ENCODE results near the gene GRWD1. TPM values are rescaled to one million over a fixed set of nuclear protein-coding genes. Genes with fewer than 3 reads are reported as not detected.
A peak's percentile ranks its signal among the peaks of the same experiment; 100 is the strongest.

The GRWD1 gene
- total and polyA plus RNA-seq, 2 of the 13 experiments (the other 11 are each of a cell fraction or from before 2014, with no cell fraction given): 10.8 to 46.6 TPM

DNA sequence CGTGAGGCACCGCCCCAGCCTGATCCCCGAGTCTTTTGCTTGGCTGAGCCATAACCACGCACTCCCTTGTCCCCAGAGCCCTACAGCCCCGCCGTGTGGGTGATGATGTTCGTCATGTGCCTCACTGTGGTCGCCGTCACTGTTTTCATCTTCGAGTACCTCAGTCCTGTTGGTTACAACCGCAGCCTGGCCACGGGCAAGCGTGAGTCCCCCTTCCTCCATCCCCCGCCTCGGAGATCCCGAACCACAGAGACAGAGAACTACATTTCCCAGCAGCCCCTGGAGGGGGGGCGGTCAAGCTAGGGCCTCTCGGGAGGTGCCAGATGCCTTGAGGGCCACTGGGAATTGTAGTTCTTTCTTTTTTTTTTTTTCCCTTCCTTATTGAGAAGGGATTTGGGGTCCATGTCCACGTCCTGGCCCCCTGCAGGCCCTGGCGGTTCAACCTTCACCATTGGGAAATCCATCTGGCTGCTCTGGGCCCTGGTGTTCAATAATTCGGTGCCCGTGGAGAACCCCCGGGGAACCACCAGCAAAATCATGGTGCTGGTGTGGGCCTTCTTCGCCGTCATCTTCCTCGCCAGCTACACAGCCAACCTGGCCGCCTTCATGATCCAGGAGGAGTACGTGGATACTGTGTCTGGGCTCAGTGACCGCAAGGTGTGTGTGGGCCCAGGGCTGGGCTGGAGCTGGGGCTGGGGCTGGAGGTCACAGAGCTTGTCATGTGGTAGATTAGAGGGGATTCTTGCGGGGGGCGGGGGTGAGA, 26.4 kb upstream of the GRWD1 start (continued):
- TF ChIP-seq, protein P1, sequence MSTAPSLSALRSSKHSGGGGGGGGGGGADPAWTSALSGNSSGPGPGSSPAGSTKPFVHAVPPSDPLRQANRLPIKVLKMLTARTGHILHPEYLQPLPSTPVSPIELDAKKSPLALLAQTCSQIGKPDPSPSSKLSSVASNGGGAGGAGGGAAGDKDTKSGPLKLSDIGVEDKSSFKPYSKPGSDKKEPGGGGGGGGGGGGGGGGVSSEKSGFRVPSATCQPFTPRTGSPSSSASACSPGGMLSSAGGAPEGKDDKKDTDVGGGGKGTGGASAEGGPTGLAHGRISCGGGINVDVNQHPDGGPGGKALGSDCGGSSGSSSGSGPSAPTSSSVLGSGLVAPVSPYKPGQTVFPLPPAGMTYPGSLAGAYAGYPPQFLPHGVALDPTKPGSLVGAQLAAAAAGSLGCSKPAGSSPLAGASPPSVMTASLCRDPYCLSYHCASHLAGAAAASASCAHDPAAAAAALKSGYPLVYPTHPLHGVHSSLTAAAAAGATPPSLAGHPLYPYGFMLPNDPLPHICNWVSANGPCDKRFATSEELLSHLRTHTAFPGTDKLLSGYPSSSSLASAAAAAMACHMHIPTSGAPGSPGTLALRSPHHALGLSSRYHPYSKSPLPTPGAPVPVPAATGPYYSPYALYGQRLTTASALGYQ (CRISPR knock-in tag; IDR thresholded peaks at IDR 0.05): no peak
- 0 out of 2 replicates have a peak, but pooled peaks have one; percentile 5 for TF ChIP-seq ZNF687 (CRISPR knock-in tag; IDR thresholded peaks at IDR 0.05)
- no peak for TF ChIP-seq RARG (CRISPR knock-in tag; IDR thresholded peaks at IDR 0.05; ENCODE audit: low read depth)
- peak; percentile 22; the same call in 1 of the 2 replicates for TF ChIP-seq NFKB2 (CRISPR knock-in tag; IDR thresholded peaks at IDR 0.05; ENCODE audit: borderline replicate concordance)
- TF ChIP-seq ZNF121 (CRISPR knock-in tag; IDR thresholded peaks at IDR 0.05): no peak
- TF ChIP-seq AHR (CRISPR knock-in tag; IDR thresholded peaks at IDR 0.05): no peak
- TF ChIP-seq TAF1 (CRISPR knock-in tag; IDR thresholded peaks at IDR 0.05): no peak
- TF ChIP-seq, protein P2, sequence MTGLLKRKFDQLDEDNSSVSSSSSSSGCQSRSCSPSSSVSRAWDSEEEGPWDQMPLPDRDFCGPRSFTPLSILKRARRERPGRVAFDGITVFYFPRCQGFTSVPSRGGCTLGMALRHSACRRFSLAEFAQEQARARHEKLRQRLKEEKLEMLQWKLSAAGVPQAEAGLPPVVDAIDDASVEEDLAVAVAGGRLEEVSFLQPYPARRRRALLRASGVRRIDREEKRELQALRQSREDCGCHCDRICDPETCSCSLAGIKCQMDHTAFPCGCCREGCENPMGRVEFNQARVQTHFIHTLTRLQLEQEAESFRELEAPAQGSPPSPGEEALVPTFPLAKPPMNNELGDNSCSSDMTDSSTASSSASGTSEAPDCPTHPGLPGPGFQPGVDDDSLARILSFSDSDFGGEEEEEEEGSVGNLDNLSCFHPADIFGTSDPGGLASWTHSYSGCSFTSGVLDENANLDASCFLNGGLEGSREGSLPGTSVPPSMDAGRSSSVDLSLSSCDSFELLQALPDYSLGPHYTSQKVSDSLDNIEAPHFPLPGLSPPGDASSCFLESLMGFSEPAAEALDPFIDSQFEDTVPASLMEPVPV (CRISPR knock-in tag; IDR thresholded peaks at IDR 0.05): no peak
- TF ChIP-seq, protein P3, sequence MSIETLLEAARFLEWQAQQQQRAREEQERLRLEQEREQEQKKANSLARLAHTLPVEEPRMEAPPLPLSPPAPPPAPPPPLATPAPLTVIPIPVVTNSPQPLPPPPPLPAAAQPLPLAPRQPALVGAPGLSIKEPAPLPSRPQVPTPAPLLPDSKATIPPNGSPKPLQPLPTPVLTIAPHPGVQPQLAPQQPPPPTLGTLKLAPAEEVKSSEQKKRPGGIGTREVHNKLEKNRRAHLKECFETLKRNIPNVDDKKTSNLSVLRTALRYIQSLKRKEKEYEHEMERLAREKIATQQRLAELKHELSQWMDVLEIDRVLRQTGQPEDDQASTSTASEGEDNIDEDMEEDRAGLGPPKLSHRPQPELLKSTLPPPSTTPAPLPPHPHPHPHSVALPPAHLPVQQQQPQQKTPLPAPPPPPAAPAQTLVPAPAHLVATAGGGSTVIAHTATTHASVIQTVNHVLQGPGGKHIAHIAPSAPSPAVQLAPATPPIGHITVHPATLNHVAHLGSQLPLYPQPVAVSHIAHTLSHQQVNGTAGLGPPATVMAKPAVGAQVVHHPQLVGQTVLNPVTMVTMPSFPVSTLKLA (IDR thresholded peaks at IDR 0.05): no peak
- no peak for TF ChIP-seq ZIK1 (CRISPR knock-in tag; IDR thresholded peaks at IDR 0.05; ENCODE audit: borderline replicate concordance, low read depth)
- TF ChIP-seq XRCC5 (optimal IDR thresholded peaks at IDR 0.05; ENCODE audit: low read length): no peak
- TF ChIP-seq SIN3A (IDR thresholded peaks at IDR 0.05; ENCODE audit: borderline replicate concordance, low read depth, low read length): no peak
- TF ChIP-seq ZMAT3 (CRISPR knock-in tag; conservative IDR thresholded peaks at IDR 0.05): no peak
- no peak for TF ChIP-seq GLI4 (CRISPR knock-in tag; IDR thresholded peaks at IDR 0.05; ENCODE audit: borderline replicate concordance)
- TF ChIP-seq DBP (CRISPR knock-in tag; IDR thresholded peaks at IDR 0.05; ENCODE audit: not compliant biosample characterization): no peak
- TF ChIP-seq GABPB1 (CRISPR knock-in tag; IDR thresholded peaks at IDR 0.05): peak; percentile 71
- no peak for TF ChIP-seq STAG1 (CRISPR knock-in tag; IDR thresholded peaks at IDR 0.05)

Data from HepG2 (cell line).